DMS79 treated with DMSO at 0.1 percent for 48 hours (cell line): ENCODE measurements around the gene ELMO3.

Source experiments
- DNase-seq: peaks from one replicate; lab custom pipeline; 2025; lab: John Stamatoyannopoulos, UW

Gene ELMO3

DNA sequence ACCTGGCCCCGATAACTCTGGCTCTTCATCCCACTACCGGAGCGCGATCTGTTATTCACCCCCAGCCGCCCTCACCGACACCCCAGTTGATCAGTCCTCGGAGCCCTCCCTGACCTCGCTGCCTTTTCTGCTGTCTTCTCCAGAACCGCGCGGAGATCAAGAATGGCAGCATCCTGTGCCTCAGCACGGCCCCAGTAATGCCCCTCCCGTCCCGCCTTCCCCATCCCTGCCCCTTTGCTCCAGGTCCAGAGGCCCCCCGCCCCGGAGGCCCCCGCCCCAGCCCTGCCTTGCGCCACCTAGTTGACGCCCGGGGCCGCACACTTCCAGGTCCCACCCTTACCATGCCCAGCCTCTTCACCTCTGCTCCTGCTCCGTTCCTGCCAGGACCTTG, 872 bp downstream of the ELMO3 start:
- no peak for DNase-seq

DNA sequence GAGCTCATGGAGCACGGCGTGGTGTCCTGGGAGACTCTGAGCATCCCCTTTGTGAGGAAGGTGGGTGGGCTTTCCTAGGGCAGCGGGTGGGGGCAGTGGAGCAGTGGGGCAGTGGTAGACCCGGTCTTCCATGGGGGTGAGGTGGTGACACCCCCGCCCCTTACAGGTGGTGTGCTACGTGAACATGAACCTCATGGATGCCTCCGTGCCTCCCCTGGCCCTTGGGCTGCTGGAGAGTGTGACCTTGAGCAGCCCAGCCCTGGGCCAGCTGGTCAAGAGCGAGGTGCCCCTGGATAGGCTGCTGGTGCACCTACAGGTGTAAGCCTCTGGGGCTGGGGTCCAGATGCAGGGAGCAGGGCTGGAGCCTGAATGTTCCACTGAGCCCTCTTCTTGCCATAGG, 1.6 kb downstream of the ELMO3 start:
- no peak for DNase-seq

DNA sequence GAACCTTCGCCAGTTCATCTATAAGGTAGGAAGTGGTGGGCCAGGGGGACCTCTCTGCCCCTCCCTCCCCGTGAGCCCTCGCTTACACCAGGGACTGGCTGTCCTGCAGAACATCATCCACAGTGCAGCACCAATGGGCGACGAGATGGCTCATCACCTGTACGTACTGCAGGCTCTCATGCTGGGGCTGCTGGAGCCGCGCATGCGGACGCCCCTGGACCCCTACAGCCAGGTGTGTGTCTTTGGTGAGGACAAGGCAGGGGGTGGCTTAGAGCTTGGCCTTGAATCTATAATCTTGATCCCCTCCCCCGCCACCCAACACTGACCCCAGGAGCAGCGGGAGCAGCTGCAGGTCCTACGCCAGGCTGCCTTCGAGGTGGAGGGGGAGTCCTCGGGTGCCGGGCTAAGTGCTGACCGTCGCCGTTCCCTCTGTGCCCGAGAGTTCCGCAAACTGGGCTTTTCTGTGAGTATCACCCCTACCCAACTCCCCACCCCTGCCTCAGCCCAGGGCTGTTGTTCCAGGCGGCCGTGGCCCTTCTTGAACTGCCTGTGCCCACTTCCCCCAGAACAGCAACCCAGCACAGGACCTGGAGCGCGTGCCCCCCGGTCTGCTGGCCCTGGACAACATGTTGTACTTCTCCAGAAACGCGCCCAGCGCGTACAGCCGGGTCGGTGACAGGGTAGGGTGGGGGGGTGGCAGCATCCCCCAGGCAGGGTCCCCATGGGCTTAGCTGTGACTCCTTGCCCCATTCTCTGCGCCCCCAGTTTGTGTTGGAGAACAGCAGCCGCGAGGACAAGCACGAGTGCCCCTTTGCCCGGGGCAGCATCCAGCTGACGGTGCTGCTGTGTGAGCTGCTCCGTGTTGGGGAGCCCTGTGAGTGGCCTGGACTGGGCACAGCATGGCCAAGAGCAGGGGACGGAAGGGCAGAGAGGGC, 2.7 kb downstream of the ELMO3 start:
- no peak for DNase-seq

DNA sequence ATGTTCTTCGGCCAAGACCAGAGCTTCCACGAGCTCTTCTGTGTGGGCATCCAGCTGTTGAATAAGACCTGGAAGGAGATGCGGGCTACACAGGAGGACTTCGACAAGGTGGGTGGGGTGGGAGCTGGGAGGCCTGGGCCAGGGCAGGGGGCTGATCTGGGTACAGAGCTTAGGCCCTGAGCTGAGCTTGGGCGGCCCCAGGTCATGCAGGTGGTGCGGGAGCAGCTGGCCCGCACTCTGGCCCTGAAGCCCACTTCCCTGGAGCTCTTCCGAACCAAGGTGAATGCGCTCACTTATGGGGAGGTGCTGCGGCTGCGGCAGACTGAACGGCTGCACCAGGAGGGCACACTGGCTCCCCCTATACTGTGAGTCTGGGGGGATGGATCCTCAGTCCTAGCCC, 3.5 kb downstream of the ELMO3 start:
- DNase-seq = no peak

DNA sequence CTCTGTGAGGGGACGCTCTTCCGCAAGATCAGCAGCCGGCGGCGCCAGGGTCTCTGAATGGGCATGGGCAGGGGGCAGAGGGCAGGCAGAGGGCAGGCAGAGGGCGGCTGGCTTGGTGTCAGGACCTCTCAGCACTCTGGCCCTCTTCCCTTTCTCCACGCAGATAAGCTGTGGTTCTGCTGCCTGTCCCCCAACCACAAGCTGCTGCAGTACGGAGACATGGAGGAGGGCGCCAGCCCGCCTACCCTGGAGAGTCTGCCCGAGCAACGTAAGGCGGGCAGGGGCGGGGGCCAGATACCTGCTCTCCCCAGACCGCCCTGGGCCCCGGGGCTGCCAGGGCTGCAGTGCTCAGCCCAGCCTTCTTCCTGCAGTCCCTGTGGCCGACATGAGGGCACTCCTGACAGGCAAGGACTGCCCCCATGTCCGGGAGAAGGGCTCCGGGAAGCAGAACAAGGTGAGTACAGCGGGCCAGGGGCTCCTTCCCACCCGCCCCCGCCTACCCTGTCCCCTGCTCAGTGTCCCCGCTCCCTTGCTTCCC, 4.1 kb downstream of the ELMO3 start:
- no peak for DNase-seq

DNA sequence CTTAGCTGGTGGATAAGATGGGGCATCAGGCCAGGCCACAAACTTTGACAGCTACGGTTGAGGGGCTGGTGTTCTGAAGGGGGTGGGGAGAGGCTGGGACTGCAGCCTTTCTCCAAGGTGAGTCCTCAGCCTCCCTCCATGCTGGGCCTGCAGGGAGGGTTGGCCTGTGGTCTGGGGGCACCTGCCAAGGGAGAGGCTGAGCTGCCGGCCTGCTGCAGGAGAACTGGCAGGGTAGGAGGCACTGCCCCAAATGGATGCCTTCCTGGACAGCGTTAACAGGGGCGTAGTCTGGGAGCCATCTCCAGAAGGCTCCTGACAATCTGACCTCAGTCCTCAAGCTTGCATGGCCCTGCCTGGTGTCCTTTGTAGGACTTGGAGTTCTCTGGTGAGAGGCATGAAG, 5.1 kb downstream of the ELMO3 start:
- DNase-seq = no peak

DNA sequence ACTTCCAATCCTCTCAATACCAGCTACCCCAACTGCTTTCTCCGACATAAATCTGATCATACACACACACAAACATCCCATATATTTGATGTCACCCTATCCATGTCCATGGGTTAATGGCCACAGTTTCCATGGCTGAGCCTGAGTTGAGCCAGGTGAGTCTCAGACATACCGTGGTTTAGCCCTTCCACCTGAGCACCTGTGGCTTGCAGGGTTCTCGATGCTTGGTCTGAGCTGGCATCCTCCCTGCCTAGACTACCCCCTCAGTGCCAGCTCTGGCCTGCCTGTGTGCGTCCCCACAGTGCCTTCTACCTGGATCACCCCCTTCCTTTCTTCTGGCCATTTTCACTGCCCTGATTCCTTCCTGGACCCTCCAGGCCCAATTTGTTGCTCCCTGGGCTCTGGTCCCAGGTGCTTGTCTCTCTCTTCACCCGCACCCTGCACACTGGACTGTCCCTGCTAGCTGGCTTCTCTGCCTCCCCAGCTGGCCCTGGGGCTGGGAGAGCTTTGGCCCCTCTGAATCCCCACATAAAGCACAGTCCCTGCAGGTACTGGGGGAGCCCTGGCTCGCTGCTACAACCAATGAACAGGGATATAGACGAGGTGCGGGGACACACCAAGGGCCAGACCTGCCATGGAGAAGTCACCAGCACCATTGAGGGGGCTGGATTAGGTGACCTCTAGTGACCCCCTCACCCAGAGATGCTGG, 7.4 kb downstream of the ELMO3 start:
- DNase-seq = no peak

DNA sequence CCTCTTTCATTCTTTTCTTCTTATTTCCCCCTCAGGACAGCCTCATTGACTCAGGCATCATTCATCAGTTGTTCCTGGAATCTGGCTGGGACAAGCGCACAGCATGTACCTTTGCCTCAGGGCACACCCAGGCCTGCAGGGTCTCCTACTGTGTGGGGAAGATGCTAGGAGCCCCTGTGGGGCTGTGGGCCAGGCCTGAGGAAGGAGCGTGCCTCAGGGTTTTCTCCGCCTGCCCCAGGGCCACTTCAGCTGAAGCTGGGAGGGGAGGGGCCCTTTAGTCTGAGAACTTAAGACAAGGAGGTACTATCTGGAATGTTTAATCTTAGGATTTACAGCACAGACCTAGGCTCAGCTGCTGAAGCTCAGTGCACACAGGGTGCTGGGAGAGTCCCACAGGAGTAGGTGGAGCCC, 7.9 kb downstream of the ELMO3 start:
- DNase-seq = no peak

DNA sequence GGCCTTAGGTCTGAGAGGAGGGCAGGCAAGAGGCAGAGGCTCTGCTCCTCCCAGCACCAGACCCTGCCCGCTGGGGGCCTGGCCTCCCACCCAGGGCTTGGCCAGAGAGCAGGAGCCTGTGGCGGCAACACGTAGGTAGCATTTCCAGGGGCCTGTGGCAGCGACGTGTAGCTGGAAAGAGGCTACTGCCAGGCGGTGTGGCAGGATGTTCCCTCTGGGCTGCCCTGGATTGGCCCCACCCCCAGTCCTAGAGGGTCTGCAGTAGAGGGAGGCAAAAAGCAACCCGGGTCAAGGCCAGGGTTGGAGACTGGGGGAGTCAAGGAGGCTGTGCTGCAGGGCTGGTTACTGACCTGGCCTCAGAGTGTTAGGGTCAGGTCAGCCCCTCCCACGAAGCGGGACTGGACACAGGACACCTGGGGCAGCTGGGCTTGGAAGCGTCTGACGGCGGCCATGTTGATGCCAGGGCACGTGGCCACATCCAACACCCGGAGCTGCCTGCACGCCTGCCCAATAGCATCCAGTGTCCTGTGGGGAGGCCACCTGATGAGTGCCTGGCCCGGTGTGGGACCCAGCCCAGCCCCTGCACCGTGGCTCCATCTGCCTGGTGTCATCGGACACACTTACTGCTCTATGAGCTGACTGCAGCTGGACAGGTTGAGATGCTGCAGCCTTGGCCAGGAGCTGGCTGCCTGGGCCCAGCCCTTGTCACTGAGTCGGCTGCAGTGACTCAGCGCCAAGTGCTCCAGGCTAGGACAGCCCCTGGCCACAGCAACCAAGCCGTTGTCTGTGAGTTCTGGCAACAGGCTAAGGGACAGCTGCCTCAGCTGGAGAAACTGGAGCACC, 8.5 kb downstream of the ELMO3 start:
- DNase-seq = no peak

DNA sequence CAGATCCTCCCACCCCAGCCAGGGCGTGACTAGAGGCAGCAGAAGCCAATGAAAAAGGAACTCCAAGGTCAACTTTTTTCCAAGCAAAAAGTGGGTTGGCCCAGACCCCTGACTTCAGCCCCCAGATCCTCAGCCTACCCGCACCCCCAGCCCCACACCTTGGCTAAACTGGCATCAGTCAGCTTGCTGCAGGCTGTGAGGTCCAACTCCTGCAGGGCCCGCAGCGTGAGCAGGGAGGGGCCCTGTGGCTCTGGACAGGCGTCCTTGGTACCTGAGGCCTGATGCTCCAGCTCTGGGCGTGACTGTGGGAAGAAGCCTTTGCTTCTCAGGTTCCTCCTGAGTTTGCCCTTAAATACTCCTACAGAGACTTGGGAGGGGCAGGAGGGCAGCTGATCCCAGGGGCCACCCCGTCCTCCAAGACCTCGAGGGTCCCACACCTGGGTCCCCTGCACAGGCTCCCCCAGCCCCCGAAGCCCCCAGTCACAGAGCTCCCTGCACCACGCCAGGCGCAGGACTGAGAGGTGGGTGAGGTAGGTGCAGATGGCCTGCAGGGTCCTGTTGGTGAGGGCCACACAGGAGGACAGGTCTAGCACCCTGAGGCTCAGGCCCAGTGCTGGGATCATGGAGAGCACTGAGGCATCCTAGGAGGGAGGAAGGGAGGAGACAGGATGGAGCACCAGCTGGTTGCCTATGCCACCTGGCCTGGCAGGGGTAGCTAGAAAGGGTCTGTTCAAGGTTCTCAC, 9.4 kb downstream of the ELMO3 start:
- no peak for DNase-seq

DNA sequence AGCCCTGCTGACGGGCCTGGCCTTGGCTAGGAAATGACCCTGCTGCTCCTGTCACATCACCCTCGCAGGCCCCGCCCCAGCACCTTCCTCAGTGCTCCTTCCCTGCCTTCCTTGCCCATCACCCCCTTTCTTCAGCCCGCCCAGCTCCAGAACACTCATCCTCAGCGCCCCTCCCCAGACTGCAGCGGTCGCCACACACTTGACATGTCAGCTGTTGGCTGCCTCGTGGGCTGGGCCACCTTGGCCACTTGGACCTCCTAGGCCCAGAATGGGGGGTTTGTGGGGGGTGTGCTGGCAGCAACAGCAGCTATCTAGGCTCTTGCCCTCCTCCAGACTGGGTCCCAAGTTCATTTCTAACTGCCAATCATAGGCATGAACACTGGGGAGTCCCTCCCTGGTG, 10.6 kb downstream of the ELMO3 start:
- DNase-seq = no peak

DNA sequence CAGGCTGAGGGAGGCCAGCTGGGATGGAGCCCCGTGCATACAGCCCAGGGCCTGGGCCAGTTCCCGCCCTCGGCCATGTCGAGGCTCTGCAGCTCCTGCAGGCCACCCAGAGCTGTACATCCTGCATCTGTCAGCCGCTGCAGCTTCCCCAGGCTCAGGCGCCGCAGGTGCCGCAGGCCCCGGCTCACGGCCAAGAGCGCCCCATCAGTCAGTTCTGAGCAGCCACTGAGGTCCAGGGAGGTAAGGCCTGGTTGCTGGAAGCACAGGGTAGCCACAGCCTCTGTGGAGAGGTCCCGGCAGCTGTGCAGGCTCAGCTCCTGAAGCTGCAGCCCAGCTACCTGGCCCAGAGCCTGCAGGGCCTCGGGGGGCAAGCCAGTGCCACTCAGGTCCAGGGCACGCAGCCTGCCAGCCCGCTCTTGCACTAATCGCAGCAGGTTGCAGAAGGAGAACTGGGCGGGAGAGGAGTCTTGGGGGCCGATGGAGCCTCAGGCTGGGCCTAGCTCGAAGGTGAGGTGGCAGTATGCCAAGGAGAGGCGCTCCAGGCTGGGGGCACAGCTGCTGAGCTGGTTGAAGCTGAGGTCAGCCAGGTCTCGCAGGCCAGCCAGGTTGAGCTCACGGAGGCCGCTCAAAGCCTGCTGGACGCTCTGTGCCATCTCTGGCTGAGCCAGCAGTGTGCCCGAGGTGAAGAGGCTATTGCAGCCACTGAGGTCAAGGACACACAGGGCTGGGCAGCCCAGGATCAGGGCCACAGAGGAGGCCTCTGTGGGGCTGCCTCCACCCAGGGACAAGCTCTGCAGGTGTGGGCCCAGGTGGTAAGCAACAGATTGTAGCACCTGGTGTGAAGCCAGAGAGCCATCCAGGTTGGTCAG, 11.4 kb downstream of the ELMO3 start:
- peak; percentile 1 for DNase-seq

DNA sequence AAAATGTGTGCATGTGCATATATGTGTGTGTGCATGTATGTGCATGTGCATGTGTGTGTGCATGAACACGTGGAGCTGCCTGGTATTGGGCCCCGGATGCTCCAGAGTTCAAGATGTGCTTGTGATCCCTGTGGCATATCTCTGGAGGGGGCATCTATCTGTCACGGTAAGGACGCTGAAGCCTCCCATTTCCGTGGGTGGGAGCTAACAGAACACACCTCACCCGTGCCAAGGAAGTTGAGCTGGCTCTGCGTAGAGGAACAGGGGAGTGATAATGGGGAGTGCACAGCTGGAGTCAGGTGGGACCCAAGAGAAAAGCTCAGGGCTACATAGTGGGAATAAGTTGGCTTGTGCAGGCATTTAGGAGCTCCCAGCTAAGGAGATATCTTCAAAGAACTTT, 12.7 kb downstream of the ELMO3 start:
- no peak for DNase-seq

DNA sequence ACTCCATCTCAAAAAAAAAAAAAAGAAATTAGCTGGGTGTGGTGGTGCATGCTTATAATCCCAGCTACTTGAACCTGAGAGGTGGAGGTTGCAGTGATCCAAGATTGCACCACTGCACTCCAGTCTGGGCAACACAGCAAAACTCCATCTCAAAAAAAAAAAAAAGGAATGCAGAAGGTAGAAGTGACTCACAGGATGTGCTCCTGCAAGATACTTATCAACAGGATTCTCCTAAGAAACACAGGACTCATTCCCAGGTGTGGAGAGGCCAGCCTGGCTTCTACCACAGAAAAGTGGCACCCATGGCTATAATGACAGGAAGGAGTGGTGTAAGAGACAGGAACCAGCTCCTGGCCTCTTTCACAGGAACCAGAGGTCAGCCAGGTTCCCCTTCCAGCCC, 13.8 kb downstream of the ELMO3 start:
- no peak for DNase-seq

DNA sequence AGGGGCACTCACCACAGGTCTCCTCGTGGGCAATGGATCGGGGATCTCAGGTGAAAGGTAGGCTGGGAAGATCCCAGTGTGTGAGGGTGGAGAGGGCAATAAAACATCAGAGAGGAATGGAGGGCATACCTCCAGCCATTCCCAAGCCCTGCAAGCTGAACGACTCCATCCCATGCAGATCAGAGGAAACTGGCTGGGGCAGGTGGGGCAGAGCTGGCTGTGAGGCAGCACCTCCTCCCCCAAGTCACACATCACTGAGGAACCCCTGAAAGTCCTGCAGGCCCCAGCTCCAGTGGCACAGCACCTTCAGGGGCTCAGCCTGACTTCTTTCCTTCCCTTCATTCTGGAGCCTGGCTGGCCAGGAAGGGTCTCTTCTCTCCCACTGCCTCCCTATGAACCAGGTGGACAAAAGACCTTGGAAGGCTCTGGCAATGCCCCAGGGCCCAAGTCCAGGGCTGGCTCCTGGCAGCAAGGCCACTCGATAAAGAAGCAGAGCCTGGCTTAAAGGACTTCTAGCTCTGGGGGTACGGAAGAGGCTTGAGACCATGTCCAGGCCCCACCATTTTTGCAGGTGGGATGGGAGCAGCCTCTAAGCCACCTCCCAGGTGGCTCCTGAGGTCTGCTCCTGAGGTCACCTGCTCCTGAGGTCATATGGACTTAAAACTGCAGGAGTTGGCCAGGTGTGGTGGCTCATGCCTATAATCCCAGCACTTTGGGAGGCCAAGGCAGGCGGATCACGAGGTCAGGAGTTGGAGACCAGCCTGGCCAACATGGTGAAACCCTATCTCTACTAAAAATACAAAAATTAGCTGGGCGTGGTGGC, 14.5 kb downstream of the ELMO3 start:
- no peak for DNase-seq

DNA sequence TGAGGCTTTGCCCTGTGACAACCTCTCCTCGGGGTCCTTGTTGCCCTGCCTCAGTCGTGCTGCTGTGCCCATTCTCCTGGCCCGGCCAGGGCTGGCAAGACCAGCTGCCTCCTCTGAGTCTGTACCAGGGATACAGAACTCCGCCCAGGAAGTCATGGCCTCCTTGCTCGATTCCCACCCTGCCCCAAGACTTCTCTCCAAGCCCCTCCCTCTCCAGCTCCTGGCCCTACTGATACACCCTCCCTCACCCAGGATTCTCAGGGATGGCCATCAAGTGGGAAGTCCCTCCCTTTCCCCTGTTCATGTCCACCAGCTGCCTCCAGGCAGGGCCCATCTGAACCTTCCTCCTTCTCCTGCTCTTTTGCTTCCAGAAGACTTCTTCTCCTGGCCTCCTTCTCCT, 16.8 kb downstream of the ELMO3 start:
- no peak for DNase-seq

DNA sequence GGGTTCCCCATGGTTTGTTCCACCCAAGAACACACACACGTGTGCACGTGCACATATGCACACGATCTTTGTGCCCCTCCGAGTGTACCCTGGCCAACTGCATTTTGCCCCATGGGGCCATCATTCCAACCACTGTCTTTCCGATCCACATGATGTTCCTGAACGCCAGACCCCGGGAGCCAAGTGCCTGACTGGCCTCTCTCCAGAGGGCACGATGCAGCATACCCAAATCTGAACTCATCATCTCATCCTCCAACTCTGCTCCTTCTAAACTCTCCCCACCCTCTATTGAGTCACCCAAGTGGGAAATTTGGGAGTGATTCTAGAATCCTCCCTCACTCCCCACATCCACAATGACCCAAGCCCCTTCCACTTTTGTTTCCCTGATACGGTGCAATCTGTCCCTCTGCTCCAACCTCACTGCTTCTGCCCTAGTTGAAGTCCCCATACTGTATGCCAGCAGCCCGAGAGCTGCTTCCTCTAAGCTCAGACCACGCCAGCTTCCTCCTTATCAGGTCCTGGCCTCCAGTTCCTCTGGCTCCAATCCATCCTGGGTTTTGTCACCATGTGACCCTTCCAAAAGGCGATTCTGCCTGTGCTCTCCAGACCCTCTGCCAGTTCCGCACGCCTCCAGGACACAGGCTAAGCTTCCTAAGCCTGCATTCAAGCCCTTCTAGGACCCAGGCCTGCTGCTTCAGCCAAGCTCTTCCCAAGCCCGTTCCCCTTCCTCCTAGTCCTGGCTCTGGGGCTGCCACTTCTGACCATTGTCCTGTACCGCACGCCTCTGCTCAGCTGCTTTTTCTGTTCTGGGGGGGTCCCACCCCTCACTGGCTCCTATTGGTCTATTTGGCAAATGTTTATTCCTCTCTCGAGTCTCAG, 17.9 kb downstream of the ELMO3 start:
- DNase-seq = no peak

DNA sequence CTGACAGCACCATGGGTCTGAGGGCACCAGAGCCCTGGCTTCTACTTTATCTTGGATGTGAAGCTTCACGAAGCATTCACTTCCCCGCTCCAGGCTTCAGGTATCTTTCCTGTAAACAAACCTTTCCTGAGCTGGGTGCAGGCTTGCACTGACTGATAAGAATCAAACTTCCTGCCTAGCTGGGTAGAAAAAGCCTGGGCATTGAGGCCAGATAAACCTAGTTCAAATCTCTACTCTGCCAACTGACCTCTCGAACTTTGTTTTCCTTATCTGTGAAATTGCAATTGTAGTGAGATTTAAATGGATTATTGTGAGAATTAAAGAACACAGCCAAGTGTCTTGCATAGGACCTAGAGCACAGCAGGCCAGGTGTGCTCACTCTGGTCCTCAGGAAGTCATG, 25.1 kb downstream of the ELMO3 start:
- DNase-seq = no peak
